A673 (cell line): Measurements from ENCODE around the gene SLC26A1.

ENCODE experiments used
- CTCF ChIP-seq: fragments of 300-800, 200-600 bp; sonication (generic); conservative IDR thresholded peaks from 2 replicates; pipeline ENCODE4 v1.5.1; 2017; ENCODE audit warnings: low read depth, mild to moderate bottlenecking, antibody characterized with exemption, low read length, moderate library complexity, mixed read lengths
- EZH2 ChIP-seq: fragments of 200-600 bp; sonication (generic); IDR thresholded peaks from 2 replicates; pipeline ENCODE4 v1.6.1; 2017; ENCODE audit warnings: borderline replicate concordance, low read depth, mild to moderate bottlenecking, mixed read lengths, antibody characterized with exemption, low read length; ENCODE audit not compliant: poor library complexity, severe bottlenecking

- TF ChIP-seq CTCF = no peak
- no peak for TF ChIP-seq EZH2
These were observed 29.5 kb upstream of the SLC26A1 start for GRCh38 chr4:1022739-1023066.
